Frontal cortex (tissue), 4 donors: Measurements from ENCODE around the gene PRKN. TPM values are rescaled to one million over a fixed set of nuclear protein-coding genes. Genes with fewer than 3 reads are reported as not detected.

Experiments
- DNase-seq, 2 donors: peaks; one replicate each; pipeline ENCODE4 v3.0.0; 2012; ENCODE audit warnings: low spot score in 2 of 2
- FAIRE-seq: peaks from 2 replicates; lab custom pipeline; 2012; peaks lifted over from hg19 to GRCh38; lab: Jason Lieb, UNC
- total RNA-seq: library from RNA; depleted of rRNA; stranded (reverse); fragments of >200 nt; gene quantifications from one replicate; pipeline ENCODE4 v1.2.3, GENCODE V29; 2014
- donor health status: control.
- donor health status: control.
- donor health status: control.

Gene PRKN
- total RNA-seq, 1 donor from 2014 or later, result 6.1 TPM

DNA sequence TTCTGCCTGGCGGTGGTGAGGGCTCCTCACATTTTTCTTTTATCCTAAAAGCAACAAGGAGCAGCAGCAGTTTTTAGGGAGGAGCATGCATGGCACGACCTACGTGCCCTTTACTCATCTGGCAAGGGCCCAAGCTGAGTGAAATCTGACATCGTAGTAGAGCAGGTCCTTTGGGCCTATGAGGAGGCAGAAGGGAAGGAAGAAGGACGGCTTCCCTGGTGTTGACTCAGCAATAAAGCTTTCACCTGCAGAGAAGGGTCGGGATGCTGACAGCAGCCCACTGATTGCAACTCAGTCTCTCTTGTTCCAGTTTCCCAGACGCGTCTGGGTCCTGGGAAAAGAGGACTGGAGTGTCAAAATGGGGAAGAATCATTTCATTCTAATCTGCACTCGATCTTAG is 1044.6 kb downstream of the PRKN start:
- DNase-seq (no peak), FAIRE-seq (no peak)

DNA sequence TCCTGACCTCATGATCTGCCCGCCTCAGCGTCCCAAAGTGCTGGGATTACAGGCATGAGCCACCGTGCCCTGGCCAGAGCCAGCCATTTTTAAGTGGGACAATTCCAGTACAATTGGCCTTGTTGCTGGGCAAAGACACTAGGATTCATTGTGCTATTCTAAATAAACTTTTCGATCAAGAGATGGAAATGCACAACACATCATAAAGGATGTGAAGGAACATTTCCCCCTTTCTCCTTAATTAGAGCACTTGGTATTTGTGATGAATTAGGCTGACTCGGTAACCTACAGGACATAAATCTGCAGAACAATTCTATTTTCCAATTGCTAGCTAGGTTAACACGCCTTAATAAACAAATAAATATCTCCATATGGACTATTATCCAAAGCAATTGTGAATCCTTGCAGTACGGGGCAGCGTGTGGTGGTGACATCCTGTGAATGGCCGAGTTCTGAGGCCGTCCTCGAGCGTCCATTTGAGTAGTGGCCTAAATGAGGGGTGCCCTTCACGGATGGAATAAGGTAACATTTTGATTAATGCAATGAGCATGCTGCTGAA is 1047.5 kb downstream of the PRKN start:
- FAIRE-seq, result no peak

DNA sequence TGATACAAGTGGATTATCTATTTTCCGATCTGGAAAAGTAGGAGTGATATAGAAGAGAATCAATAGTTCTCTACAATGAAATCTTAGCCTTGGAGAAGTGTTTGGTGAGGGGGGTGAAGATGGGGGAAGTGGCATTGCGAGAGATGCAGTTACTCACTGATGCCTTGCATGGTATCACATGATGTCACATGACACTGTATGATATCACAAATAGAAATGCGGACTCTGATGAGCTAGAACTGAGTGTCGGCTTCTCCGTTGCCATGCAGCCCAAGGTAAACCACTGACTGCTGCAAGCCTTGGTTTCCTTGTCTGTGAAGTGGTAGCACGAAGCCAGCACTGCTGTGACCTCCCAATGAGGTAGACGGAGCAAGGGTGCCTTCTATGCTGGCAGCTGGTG is 1050.4 kb downstream of the PRKN start:
- no peak for FAIRE-seq
- no peak for DNase-seq

More for the DNA sequence above, 1047.5 kb downstream of the PRKN start:
- no peak for DNase-seq

DNA sequence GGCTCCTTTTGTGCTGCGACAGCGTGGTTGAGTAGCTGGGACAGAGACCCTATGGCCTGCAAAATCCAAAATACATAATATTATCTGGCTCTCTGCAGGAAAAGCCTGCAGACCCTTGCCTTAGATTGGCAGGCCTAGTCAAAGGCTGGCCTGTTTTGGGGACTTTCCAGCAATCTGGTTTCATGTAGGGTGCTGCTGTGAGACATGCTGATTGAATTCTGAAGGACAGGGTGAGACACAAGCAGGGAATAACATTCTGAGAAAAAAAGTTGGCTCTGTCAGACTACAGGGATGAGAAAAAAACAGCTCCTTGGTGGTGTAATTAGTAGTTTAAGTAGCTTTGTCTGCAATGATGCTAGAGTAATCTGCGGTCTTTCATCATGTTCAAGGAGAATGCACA is 1051.0 kb downstream of the PRKN start:
- DNase-seq (no peak), FAIRE-seq (no peak)

DNA sequence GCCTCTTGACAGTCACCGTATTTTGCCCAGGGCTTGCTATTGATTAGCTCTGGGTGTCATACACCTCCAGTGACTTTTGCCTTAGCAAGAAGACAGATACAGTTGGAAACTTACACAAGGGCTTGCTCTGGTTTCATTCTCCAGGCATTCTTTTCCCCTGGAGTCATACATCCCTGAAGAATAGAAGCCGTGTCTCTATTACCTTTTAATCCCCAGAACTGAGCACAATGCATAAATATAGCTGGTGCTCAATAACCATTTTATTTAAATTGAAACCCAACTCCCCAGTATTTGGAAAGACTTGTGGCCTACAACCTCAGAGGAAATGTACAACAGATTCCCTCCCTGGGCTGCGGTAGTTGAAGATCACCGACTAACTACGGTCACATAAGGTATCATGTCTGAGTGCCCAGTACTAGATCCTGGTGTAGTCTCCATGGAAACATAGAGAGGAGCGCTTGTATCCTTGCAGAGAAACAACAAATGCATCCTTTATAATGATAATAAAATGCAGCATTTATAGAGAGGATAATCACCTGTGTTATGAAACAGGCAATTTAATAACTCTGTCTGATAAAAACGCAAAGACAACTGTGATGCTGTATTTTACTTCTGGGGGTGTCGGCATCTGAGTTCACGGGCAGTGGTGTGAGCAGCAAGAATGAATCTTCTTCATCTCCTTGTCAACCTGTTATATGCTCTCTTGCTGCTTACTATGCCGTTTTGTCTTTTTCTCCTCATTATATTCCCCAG is 1052.5 kb downstream of the PRKN start:
- no peak for FAIRE-seq
- no peak for DNase-seq

DNA sequence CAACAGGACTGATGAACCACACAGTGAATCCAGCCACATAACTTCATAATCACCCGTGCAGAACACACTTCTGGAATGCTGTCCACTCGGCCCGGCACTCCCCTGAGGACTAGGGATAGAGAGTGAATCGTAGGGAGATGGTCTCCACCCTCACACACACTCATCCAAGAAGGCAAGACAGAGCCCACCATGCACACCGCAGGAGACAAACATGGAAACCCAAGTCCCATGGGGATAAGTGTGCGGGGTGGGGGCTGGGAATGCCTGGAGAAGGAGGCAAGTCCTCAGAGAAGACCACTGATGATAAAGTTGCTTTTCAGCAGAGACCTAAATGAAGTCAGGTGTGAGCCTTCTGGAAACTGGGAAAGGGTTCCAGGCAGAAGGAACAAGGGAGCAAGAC is 1054.5 kb downstream of the PRKN start:
- FAIRE-seq (no peak), DNase-seq (no peak)

DNA sequence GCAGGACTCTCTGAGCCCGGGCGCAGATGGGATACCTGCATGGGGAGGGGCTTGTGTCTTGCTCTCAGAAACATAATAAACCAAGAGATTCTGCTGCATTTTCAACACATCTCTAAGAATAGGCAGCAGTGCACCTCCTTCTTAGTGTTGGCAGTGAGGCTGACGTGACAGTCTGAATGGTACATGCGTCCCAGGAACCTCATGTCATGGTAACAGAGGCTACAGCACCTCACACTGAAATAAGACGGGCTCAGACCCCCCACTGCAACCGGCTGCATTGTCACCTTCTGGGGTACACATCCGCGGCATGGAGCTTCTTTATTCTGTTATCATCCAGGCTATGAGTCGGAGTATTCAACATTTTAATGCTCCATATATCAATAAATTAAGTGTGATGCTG is 1056.4 kb downstream of the PRKN start:
- DNase-seq (no peak), FAIRE-seq (no peak)

DNA sequence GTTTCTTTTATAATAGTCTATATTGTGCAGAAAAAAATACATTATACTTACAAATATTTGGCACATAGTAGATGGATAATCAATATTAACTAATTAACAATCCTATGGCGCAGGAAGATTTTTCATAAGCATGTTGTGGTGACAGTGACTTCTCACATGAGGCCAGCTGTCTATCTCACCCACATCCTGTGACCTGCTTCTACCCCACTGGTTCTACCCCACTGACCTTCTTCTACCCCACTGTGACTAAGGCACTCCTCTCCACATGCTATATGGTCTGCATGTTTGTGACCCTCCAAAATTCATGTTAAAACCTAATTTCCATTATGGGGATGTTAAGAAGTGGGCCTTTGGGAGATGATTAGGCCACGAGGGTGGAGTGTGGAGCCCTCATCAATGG is 1058.9 kb downstream of the PRKN start:
- FAIRE-seq, result no peak

DNA sequence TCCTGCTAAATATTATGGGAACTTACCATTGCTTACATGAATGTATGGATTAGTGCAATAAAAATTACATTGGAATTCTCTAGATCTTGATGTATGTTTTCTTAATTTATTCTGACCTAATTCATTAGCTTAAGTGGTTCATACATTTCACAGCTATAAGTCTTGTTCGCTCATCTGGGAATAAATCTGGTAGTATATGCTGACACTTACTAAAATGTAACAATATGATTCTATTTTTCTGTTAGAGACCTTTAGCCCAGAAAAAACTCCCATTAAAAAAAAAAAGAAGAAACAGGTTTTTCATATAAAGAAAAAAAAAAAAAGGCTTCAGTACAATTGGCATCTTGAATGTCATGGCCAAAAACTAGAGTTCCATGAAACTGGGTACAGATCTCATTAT is 1059.6 kb downstream of the PRKN start:
- DNase-seq, result no peak
- FAIRE-seq, result no peak

More for the DNA sequence above, 1058.9 kb downstream of the PRKN start:
- DNase-seq, result no peak

DNA sequence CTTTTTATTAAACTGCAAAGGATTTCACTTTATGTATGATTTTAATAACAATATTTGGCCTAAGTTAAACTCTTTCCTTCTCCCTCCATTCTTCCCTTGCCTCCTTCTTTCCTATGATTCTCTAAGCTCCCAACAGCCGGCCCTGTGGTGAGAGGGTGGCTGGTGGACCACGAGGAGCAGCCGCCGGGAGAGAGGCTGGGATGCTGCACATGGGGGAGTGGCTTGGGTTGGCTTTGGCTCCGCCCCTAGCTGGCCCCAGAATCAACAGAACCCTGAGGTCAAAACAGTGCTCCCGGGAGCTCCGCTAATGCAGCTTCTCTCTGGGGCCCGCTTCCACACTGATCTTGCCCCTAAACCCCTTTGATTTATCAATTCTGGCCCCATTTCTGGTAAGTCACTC is 1063.9 kb downstream of the PRKN start:
- FAIRE-seq (no peak), DNase-seq (no peak)

DNA sequence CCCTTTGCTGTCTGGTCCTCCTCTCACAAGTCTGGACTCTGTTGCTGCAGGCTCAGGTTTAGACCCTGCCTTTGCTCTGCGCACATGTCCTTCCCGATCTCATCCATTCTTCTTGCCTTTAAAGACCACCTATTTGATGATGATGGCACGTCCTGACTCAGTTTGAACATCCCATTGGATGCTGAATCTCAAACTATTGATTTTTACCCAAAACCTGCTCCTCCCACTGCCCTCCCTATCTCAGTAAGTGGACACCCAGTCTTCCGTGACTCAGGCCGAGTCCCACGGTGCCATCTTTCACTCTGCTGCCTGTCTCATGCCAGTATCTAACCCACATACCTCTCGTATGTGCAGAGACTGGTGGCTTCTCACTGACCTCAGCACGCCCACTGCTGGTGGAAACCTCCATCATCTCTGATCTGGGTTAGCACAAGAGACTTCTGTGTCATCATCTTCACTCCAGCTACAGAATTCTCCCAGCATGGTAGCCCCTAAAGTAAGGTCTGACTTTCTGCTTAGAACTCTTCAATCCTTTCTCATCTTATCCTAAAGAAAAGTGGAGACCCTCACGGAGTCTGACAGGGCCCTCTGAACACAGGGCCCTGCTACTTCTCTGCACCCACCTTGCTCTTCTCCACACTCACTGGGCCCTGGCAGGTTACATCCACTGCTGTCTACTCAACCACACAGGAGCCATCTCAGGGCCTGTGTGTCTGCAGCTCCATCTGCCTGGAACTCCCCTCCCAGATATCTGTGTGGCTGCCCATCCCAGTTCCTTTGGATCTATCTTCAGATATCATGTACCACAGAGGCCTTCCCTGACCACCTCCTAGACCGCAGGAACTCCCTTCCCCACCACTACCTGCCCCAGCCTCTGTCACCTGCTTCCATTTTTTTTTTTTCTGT is 1066.6 kb downstream of the PRKN start:
- DNase-seq (no peak), FAIRE-seq (no peak)

DNA sequence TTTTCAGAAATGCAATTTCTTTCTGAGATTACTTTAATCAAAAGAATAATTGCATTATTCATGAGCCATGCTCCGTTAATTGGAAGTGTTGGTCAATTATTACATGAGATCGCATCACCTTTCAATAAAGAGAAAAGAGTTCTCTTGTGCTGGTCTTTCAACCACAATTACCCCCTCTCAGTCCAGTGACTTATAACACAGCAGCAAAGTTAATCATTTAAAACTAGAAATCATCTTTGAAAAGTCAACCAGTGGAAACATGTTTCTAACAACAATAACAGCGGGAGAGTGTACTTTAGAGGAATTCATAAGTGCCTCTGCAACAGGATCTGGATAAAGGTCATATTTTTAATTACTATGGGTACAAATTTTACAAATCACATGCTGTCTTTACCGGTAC is 1069.4 kb downstream of the PRKN start:
- FAIRE-seq, result no peak
- DNase-seq, result no peak

DNA sequence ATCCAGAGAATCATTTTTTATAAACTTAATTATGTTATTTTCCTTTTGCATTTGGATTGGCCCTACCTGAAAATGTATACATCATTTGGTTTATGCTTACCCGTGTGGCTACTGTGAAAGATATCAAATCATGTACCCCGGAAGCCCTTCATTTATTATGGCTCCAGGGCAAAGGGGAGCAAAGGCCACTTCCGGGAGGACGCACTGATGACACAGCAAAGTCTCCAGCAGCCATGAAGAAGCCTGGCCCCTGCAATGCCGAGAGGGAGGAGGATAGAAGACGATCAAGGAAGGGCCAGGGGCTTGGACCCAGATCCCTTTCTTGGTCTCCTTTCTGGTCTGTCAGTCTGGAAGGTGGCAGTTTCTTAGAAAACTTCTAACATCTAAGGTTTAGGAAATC is 1073.4 kb downstream of the PRKN start:
- DNase-seq (no peak), FAIRE-seq (no peak)

DNA sequence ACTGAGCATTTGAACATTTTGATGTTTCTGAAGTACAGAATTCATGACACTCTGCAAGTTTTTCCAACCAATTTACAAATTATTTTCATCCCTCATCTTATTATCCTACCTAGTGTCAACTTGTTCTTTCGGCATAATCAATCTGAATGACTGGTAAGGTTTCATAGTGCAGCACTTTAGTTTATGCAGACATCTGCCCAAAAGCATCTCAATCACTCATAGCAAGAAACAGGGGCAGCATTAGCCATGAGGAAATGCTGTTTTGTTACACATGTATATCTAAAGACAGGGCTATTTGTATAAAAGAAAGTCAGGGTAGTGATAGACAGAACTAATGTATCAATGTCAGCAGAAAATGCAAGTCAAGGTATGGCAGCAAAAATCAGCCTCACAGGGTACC is 1075.6 kb downstream of the PRKN start:
- FAIRE-seq, result no peak

DNA sequence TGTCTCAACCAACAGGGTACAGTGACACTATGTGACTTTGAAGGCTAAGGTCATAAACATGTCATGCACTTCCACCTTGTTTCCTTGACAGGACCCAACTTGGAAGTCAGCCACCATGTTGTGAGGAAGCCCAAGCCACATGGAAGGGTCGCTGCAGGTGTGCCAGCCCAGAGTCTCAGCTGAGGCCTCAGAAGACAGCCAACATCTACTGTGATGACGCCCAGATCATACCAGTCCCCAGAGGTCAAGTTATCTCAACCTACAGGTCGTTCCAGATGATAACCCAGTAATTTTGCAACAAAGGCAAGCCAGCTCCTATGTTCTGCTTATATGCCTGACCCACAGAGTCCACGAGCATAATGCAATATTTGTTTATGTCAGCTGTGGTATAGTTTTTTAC is 1077.7 kb downstream of the PRKN start:
- DNase-seq, result no peak

More for the DNA sequence above, 1075.6 kb downstream of the PRKN start:
- DNase-seq, result no peak

DNA sequence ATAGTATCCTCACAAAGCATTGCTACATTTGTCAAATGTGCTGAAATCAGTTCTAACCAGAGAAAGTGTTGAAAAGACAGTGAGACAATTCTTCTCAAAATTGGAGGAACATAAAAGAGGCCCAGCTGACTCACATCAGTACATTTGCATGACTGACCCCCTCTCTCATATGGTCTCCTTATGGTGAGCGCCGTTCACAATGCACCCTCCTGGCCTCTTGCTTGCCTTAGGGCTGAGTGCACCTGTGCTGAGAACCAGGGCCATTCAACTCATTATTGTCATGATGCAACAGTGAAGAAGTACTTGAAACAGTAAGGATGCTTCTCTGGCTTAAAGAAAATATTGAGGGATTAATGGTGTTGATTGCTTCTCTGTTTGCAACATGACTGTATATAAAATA is 1078.5 kb downstream of the PRKN start:
- no peak for FAIRE-seq
- no peak for DNase-seq

More for the DNA sequence above, 1077.7 kb downstream of the PRKN start:
- FAIRE-seq, result no peak

DNA sequence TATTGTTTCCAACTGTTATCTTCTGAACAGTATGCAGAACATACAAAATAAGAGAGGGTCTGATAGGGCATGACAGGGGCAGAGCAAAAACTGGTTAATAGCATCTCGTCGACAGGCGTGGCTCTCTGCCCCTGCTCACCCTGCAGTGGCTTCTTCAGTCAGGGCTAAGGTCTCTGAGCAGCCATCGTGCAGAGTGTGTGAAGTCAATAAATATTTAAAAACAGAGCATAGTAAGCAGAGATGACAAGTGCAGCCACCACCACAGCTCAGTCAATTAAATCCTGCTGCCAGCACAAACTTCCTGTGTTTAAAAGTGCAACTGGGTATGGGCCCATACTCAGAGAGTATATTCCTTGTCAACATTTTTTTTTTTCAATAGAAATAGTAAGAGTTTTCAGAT is 1080.3 kb downstream of the PRKN start:
- no peak for DNase-seq
- no peak for FAIRE-seq

DNA sequence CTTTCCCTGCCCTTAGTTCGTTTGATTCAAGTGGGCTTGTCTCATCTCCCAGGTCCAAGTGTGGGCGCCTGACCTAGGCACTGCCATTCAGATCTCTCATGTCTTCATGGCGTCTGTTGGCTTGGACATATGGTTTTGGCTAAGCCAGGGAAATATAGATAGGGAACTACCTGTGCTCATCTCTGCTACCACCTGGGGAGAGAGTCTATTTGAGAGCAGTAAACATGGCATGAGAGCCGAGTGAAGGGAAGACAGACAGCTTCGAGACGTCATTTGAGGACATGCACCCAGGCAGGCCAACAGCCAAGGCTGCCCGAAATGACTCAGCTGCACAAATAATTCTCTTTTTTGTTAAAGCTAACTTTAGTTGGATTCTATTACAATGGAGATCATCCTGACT is 1083.0 kb downstream of the PRKN start:
- DNase-seq (no peak), FAIRE-seq (no peak)

DNA sequence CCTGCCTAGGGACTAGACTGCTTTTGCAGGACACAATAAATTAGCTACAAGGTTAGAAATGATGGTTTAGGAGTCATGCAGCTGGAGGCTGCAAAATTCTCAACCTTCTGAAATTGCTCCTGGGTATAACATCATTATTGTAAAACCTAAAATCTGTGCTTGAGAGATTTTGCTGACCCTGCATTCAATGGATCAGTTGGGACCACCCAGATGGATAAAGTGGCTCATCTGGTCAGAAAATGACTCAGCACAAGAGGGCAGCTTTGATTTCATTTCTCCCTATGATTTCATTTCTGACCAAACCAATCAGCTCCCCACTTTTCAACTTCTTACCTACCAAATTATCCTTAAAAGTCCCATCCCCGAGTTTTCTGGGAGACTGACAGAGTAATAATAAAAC is 1086.4 kb downstream of the PRKN start:
- no peak for FAIRE-seq
- no peak for DNase-seq

DNA sequence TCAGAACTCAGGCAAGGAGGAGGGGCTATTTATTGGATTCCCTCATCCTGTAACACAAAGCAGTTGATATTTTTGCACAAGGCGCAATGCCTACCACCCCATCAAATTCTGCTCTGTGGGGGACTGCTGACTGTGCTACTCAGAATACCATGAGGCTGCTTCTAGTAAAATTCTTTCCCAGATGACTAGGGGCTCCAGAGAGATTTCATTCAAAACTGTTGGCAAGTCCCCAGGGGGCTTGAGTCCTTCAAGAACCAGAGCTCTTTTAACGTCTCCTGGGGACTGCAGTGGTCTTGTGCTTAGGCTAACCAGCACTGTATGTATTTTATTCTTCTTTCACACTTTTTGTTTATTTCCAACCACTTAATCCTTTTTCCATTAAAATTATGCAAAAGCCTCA is 1087.8 kb downstream of the PRKN start:
- no peak for DNase-seq
- FAIRE-seq, result no peak

DNA sequence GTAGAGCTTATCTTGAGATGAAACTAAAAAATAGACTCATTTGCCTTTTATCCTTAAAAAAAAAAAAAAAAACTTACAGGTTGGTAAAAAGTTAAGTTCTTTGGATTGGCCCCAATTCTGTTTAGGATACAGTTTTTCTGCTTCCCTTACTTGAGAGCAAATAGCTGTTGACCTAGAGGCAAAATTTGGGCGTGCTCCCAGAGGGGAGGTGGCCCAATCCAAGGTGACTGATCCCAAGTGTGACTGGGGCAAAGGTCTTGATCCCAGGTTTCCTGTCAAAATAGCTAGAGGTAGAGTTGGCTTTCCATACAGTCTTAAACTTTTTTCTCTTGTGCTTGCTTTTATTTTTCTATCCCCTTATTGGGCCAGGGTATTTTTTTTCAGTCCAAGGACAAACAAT is 1089.9 kb downstream of the PRKN start:
- no peak for FAIRE-seq
- DNase-seq, result no peak
